GM19463 (cell line): ENCODE results near the gene FAM76A.

Source experiments
- ATAC-seq: cut with Tn5 transposase; IDR thresholded peaks from one replicate; pipeline ENCODE4 v1.9.1; 2021; ENCODE audit warnings: mild to moderate bottlenecking, moderate library complexity; ENCODE audit not compliant: unreplicated experiment

FAM76A gene

GRCh38 chr1:27719286-27720251 is 6.2 kb upstream of the FAM76A start:
- no peak for ATAC-seq

DNA sequence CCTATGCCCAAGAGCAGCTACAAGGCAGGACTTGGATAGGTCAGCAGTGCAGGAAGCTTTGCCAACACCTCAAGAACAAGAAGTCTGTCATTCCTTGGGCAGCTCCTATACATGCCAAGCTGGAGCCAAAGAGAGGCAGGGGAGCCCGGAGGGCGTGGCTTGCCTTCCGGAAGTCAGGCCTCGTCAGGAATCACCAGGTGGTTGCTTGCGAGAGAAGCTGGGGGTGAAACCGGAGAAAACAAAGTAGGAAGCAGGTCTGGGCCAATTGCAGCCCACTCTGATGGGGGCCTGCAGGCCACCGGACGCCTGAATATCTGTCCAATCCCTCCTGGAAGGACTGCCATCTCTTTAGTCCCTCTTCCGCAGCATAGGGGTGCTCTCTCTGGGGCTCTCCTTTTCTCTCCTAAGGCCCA is 794 bp upstream of the FAM76A start:
- ATAC-seq = no peak

GRCh38 chr1:27726173-27727044 is 648 bp downstream of the FAM76A start:
- peak; percentile 25 for ATAC-seq

DNA sequence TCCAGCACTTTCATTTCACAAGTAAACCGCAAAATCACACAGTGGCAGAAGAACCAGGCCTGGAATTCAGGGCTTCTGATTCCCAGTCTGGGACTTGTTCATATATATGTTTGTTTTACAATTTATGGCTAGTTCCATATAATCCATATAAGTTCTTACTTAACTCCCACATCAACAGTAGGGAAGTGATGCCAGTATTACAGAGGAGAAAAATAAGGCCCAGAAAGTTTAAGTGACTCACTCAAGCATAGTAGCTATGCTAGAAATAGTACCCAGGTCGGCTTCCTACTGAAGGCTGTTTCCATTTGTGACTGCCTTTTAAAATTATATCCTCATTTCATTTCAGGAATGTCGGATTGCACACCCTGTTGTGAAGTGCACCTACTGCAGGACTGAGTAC is 1.4 kb downstream of the FAM76A start:
- ATAC-seq = no peak

GRCh38 chr1:27736252-27736651 is 10.5 kb downstream of the FAM76A start:
- no peak for ATAC-seq

- ATAC-seq = no peak
These were observed 15.4 kb downstream of the FAM76A start for GRCh38 chr1:27741121-27741520.

- no peak for ATAC-seq
These were observed 18.8 kb downstream of the FAM76A start for GRCh38 chr1:27744556-27744955.

GRCh38 chr1:27745466-27745865 is 19.7 kb downstream of the FAM76A start:
- no peak for ATAC-seq

DNA sequence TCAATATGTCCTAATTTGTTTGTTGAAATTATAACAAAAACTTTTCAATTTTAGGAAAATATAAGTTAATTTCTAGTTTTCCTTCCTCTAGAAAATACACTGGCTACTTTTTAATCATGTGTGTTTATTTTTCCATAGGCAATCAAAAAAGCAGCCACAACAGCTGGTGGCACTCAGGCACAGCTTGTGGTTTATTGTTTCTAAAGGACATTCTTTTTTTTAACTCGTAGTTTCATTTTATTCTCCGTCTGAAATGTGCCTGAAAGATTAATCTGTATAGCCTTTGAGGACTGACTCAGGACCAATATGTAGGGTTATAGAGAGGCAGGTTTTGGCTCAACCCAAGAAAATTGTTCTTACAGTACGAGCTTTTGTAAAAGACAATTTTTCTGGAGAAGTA is 26.6 kb downstream of the FAM76A start:
- ATAC-seq = no peak

DNA sequence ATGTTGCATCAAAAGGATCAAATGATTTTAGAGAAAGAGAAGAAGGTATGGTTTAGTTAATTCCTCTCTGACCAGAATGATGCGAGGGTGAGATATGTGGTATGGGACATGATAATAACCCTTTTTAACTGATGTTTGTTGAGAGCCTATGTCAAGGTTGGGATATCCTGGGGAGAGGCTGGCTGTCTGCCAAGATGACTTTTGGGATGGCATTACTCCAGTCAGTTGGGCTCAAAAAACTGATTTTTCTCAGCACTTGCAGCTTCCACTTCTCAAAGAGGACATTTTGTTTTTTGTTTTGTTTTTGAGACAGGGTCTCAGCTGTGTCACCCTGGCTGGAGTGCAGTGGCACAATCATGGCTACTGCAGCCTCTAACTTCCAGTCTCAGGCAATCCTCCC is 29.5 kb downstream of the FAM76A start:
- ATAC-seq = no peak

- no peak for ATAC-seq
These were observed 30.1 kb downstream of the FAM76A start for GRCh38 chr1:27755865-27756264.

GRCh38 chr1:27759236-27759635 is 33.5 kb downstream of the FAM76A start:
- no peak for ATAC-seq

DNA sequence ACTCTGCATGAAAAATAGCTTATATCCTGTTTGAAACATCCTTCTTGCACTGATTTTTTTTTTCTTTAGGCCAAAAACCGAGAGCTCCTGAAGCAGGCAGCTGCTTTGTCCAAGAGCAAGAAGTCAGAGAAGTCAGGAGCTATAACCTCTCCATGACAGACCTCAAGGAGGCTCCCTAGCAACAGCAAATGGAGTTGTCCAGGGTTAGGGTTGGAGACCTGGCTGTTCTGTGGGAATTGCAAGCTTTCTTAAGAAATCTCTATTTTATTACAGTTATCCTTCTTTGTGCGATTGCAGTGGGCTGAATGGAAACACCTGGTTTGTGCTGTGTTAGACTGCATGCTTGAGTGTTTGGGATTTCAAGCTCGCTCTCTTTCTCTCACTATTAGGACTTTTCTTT is 34.7 kb downstream of the FAM76A start:
- no peak for ATAC-seq

- ATAC-seq = no peak
These were observed 36.3 kb downstream of the FAM76A start for GRCh38 chr1:27762033-27762432.

GRCh38 chr1:27763358-27763757 is 37.6 kb downstream of the FAM76A start:
- no peak for ATAC-seq

- no peak for ATAC-seq
These were observed 44.6 kb downstream of the FAM76A start for GRCh38 chr1:27770293-27770830.

GRCh38 chr1:27772036-27772931 is 46.5 kb downstream of the FAM76A start:
- no peak for ATAC-seq

- peak; percentile 95 for ATAC-seq
These were observed 47.4 kb downstream of the FAM76A start, which contains the start of gene STX12 for GRCh38 chr1:27772932-27773825. Gene STX12, plus strand, starts transcription at chr1:27773219. Its CDS starts 89 bp downstream, at chr1:27773308.

GRCh38 chr1:27773826-27774445 is 48.2 kb downstream of the FAM76A start:
- ATAC-seq = no peak
